HG03103 (cell line): ENCODE measurements around the gene CASP10.
A peak's percentile ranks its signal among the peaks of the same experiment; 100 is the strongest.
"Not testable (repeated sequence)": the region's sequence is repeated elsewhere in the genome, so short reads cannot be mapped to it uniquely, and the experiment has no call there.

Source experiments
- ATAC-seq: cut with Tn5 transposase; IDR thresholded peaks from one replicate; pipeline ENCODE4 v1.9.1; 2021; ENCODE audit warnings: low read depth; ENCODE audit not compliant: unreplicated experiment

CASP10 gene

DNA sequence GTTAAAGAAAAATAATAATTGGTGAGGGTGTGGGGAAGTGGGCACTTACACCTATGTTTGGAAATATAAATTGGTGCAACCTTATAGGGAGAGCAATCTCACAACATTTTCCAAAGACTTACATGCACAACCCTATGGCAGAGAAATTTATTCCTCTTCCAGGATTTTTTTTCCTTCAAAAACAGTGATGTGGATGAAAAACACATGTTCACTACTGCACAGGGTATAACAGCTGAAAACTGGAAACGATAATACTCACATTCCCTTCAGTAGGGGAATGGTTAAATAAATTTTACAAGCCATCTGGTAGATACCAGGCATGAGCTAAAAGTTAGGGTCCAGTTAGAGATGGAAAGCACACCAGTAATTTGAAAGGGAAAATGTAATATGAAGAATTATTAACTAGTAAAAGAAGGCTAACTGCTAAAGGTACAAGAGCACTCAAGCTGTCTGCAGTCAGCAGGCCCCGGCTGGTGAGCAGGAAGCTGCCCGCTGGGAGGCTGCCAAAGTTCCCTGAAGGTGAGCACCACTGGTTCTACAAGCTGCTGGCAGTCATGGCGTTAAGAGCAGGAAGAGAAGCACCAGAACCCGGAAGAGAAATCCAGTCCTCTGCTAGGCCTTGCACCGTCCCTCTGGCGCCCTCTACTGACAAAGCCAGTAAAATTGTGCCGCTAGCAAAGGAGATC is 49.0 kb downstream of the CASP10 start:
- peak; percentile 49 for ATAC-seq

DNA sequence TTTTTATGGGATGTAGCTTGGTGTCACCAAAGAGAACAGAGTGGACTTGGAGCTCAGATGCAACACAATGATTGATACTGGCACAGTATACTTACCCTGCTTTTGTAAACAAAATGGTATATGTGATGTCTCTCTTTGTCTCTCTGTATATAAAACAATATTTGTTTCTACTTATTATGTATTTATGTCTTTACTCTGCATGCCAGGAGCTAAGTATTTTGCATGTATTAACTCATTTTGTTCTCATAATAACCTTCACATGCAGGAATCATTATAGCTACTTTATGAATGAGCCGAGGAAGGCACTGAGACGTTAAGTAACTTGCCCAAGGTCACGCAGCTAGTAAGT is 49.5 kb downstream of the CASP10 start:
- ATAC-seq, result no peak

DNA sequence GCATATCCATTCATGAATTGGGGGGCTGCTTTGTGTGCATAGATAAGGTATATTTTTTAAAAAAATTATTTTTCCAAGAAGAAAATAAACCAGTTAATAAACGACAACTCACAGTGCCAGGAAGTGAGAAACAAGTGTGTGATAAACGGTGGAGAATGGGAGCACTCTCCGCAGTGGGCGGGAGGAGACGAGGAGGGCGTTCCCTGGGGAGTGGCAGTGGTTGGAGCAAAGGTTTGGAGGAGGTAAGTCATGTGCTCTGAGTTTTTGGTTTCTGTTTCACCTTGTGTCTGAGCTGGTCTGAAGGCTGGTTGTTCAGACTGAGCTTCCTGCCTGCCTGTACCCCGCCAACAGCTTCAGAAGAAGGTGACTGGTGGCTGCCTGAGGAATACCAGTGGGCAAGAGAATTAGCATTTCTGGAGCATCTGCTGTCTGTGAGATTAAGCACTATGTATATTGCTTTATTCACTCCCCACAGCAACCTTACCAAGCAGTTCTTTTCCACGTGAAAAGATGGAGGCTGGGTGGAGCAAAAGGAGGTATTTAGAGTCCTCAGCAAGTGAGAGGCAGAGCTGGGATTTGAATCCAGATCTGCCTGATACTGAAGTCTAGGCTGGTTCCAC is 50.4 kb downstream of the CASP10 start:
- peak; percentile 86 for ATAC-seq

DNA sequence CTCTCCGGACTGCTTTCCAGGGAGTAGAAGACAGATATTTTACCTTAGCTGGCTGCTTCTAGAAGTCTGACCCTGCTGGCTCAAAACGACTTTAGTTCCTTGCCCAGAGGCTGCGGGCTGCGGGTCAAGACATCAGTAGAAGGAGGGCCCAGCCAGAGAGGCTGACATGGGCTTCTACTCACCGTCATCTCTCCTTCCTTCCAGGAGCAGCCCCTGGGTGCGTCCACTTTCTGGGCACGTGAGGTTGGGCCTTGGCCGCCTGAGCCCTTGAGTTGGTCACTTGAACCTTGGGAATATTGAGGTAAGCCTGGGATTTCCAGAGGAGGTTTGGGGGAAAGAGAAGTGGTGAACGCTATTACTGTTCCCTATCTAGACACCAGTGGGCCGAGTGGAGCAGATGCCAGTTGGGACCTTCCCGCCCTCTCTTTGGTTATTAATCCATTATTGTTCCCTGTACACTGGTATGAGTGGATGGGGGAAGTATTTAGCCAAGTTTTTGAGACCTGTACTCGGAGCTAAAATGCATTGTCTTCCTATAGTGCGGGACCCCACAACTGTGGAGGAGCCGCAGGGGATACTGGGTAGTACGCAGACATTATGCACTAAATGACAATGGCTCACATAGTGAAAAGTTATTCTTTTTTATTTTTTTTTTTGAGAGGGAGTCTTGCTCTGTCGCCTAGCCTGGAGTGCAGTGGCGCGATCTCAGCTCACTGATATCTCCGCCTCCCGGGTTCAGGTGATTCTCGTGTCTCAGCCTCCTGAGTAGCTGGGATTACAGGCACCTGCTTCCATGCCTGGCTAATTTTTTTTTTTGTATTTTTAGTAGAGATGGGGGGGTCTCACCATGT is 51.1 kb downstream of the CASP10 start:
- ATAC-seq, result no peak

DNA sequence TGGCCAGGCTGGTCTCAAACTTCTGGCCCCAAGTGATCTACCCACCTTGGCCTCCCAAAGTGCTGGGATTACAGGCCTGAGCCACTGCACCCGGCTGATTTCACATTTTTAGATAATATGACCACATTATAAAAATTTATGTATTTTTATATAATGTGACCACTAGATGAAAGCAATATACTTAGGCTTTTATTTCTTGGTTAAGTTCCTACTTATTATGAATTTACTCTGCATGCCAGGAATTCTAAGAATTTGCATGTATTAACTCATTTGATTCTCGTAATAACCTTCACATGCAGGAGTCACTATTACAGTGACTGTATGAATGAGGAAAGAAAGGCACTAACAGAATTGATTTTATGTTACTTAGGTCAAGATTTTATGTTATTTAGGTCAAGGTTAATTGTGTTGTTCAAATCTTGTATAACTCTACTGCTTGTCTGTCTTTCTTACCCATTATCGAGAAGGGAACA is 51.8 kb downstream of the CASP10 start:
- no peak for ATAC-seq

DNA sequence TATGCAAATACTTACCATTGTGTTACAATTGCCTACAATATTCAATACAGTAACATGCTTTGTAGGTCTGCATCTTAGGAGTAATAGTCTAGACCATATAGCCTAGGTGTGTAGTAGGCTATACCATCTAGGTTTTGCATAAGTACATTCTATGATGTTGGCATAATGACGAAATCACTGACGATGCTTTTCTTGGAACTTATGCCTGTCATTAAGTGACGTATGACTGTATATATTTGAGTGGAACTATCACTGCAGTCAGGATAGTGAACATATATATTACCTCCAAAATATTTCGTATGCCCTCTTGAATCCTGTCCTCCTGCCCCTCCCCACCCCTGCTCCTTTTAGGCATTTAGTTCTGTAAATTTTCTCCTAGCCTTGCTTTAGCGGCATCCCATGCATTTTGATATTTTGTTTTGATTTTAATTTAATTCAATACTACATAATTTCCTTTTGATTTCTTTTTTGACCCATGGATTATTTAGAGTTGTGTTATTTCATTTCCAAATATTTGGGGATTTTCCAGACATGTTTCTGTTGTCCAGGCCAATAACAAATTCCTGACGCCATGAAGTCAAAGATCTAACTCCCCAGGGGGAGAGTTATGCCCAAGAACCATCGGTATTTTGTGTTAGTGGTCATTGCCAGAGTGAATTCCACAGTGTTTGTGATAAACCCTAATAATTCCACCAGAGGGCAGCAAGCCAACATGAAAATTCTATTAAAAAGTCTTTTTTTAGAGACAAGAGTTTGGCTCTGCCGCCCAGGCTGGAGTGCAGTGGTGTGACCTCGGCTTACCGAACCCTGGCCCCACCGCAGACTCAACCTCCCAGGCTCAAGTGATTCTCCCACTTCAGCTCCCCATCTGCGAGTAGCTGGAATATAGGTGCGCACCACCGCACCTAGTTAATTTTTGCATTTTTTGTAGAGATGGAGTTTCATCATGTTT is 53.2 kb downstream of the CASP10 start:
- no peak for ATAC-seq

DNA sequence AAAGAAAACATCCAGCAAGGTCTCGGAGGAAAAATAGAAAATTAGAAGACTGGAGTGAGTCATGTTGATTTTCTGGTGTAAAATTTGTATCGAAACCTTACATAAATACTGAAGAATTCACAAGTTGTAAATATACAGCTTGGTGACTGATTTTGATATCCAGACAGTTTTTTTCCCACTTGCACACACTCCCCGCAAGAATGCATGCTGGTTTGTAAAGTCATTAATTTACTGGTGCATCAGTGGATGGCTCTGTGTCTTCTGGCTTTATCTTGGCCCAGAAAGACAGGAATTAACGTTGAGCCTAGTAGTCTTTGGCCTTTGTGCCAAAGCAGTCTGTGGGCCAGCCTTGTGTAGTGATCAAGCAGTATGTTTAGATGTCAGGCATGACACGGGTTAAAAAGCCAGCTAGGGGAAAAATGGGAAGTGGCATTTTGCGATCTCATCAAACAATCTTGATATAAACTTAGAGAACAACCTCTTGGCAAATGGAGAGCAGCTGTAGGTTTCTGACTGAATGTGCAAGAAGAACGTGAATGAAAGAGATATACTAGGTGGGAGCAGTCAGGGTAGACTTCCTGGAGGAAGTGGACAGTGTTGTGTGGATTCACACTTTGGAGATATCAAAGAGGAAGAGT is 54.7 kb downstream of the CASP10 start:
- no peak for ATAC-seq

DNA sequence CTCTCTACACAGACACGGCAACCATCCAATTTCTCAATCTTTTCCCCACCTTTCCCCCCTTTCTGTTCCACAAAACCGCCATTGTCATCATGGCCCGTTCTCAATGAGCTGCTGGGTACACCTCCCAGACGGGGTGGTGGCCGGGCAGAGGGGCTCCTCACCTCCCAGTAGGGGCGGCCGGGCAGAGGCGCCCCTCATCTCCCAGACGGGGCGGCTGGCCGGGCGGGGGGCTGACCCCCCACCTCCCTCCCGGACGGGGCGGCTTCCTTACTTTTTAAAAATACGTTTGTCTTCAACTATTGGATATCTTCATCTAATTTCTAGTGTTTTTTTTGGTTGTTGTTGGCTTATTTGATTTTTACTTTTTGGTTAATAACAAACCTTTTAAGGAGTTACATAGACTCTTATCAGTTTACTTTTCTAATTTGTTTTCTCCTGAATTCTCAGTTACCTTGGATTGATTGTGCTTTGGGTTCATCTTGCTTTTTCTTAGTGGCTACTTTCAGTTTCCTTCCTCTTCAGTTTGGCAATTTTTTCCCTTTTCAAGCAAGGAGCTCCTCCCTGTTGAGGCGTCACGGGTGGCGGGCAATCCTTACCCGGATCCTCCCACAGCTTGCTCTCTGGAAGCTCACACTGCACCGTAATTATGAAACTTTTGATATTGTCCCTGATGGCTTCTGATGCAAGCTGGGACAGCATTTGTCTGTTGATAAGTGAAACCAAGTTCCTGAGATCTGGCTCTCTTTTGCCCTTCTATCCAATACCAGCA is 56.4 kb downstream of the CASP10 start:
- ATAC-seq, result not testable (repeated sequence)

DNA sequence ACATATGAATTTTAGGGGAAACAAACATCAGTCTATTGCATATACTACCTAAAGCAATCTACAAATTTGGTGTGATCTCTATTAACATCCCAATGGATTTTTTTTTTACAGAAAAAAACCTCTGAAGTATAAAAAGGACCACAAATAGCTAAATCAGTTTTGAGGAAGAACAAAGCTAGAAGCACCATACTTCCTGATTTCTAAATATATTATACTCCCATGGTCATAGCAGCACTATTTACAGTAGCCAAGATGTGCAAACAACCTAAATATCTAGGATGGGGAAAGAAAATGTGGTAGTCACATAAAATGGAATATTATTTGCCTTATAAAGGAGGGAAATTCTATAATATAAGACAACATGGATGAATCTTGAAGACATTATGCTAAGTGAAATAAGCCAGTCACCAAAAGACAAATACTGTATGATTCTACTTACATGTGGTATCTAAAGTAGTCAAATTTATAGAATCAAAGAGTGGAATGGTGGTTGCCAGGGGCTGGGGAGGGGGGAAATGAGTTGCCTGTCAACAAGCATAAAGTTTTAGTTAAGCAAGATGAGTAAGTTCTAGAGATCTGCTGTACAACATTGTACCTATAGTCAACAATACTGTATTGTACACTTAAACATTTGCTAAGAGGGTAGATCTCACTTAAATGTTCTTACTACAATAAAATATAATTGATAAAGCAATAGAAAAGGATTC is 59.8 kb downstream of the CASP10 start:
- no peak for ATAC-seq

DNA sequence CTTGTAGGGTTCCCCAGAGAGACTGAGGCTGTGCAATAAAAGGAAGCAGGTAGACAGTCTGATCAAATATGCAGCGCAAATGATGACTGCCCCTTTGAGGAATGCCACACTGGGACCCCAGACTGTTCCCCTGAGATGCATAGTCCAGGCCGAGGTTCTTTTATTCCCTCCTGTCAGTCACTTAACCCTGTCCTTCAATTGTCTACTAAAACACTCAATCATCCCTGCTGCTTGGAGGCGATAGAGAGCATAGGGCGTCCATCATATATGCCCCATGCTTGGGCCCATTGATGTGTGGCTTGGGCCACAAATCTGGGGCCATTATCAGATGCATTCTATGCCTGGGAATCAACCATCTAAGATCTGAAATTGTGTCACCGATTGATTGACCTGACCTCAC is 61.9 kb downstream of the CASP10 start:
- no peak for ATAC-seq

DNA sequence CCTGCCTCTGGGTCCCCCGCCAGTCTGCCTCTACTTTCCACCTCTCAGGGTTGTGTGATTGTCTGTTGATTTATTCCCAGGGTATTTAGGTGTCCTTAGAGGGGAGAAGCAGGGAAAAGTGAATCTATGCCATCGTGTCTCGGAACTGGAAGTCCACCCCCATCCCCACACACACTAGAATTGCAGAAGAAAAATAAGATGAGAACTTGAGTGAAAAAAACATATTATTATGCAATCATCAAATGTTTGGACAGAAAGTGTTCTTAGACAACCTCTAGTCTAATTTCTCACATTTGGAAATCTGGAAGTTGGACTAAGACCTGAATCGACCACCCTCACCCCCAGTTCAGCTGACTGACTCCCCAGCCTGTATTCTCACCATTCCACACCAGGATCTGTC is 63.3 kb downstream of the CASP10 start:
- ATAC-seq, result no peak

DNA sequence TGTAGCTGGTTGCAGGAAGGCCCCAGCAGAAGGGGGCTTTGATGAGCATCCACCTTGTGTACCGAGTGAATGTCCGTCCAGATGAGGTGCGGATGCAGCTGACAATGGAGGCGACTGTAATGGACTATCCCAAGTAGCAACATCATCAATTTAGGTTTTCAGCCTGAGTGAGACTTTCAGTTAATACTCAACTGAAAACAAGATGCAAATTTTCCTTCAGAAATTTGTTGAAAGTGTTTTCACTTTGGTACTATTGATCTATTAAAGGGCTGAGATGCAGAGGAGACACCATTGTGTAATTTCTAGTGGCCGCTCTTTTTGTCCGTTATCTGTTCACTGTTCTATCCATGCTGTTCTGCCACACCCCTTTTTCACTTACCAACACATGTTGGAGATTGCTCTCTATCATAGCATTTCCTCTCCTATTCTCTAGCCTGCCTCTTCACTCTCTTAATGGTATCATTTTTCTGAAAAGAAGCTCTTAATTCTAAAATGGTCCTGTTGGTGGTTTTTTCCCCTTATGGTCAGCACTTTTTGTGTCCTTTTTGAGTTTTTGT is 65.4 kb downstream of the CASP10 start:
- no peak for ATAC-seq

DNA sequence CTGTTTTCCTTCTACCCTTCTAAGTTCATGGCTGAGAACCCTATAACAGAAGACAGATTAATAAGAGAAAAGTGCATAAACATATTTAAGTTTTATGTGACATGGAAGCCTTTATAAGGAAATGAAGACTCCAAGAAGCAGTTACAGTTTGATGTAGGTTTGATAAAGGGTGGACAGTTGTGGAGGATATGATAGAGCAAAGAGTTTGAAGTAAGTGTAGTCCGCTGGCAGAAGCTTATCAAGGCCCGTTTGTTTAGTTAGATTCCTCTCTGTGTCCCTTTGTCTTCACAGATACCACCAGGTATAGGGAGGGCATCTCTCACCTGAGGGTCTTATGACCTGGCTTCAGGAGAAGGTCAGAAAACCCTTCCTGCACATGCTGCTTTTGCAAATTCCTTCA is 66.9 kb downstream of the CASP10 start:
- no peak for ATAC-seq

DNA sequence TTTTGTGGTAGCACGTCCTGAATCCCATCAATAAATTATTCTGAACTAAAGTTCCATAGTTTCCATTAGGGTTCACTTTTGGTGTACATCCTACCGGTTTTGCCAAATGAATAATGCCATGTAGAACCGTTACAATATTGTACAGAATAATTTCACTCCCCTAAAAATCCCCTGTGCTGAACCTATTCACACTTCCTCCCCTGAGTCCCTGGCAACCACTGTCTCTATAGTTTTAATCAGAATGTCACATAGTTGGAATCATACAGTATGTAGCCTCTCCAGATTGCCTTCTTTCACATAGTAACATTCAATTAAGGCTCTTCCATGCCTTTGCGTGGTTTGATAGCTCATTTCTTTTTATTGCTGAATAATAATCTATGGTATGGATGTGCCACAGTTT is 67.8 kb downstream of the CASP10 start:
- ATAC-seq, result no peak

DNA sequence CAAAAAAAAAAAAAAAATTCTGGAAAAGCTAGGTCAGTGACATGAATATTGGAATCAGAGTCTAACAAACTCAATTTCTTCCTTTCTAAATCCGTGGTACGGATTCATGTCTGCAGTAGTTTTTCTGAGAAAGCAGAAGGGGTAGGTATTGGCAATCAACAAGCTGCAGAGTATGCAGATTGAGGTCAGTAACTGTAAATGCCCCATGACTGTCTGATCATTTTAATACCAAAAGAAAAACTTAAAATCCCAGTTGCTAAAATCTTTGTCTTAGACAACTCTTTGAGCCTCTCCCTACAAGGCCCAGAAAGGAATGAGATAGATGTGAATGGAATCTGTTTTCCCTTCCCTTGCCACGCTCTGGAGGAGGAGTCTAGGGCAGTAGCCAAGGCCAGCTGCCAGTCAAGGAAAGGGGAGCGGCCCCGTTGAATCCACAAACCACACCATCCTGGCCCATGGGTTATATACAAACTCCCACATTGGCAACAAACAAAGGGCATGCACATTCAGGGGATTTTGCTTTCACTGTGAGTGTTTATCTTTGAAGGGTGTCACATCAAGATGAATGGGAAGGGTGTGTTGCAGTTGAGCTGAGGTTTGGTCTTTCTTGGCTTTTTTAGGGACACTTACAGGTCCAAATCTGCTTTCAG is 71.3 kb downstream of the CASP10 start:
- no peak for ATAC-seq

DNA sequence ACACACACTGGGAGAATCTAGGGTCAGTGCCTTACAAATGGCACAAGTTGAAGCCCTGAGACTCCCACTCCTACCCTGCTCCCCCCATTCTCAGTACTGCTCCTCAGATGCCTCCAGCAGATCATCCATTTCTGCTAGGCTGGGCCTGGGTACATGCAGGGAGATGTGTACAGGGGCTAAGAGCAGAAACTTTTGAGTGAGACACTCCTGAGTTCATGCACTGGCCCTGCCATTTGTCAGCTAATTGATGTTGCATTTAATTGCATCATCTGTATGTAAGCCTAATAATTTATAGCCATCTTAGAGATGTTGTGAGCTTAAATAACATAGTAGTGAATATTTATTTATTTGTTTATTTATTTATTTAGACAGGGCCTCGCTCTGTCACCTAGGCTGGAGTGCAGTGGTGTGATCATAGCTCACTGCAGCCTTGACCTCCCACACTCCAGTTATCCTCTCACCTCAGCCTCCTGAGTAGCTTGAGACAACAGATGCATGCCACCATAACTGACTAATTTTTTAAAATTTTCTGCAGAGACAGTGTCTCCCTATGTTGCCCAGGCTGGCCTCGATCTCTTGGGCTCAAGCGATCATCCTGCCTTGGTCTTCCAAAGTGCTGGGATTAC is 72.6 kb downstream of the CASP10 start:
- no peak for ATAC-seq

DNA sequence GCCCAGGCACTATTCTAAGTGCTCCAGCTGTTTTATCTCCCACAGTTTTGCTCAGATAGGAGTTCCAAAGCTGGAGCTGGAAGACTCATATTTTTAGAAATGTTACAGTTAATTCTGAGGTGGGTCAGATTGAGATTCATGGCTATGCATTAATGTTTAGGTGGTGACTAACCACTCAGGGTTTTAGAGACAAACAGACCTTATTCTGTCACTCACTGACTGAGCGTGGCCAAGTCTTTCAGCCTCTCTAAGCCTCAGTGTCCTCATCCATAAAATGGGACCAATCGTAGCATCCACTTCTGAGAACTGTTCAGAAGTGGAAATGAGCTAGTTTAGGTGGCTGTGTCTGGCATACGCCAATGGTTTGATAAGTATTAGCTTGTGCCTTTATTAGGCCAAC is 73.1 kb downstream of the CASP10 start:
- ATAC-seq, result no peak
